ENCODE results near the gene LSM10.

The LSM10 gene

GRCh38 chr1:36351227-36351977, 46.3 kb downstream of the LSM10 start:
- no peak for DNase-seq (ENCODE audit: low read depth)

- peak; percentile 49 for DNase-seq (ENCODE audit: low read depth)
Measured at GRCh38 chr1:36350659-36351226, 47.0 kb downstream of the LSM10 start.

- DNase-seq (ENCODE audit: low read depth) = no peak
Measured at GRCh38 chr1:36349839-36350238, 47.9 kb downstream of the LSM10 start.

- no peak for DNase-seq (ENCODE audit: low read depth)
Measured at GRCh38 chr1:36349241-36349671, 48.5 kb downstream of the LSM10 start.

GRCh38 chr1:36346741-36347370, 50.9 kb downstream of the LSM10 start:
- no peak for DNase-seq (ENCODE audit: low read depth)

- no peak for DNase-seq (ENCODE audit: low read depth)
Measured at GRCh38 chr1:36345353-36345752, 52.4 kb downstream of the LSM10 start.

GRCh38 chr1:36344395-36344680, 53.4 kb downstream of the LSM10 start:
- no peak for DNase-seq (ENCODE audit: low read depth)

GRCh38 chr1:36343651-36344394, 53.9 kb downstream of the LSM10 start:
- DNase-seq (ENCODE audit: low read depth) = no peak

Measured in activated T-cell treated with anti-CD3 and anti-CD28 coated beads for 24 hours (primary cell).